Measurements from ENCODE around the gene RASGRF1. TPM values are rescaled to one million over a fixed set of nuclear protein-coding genes. Genes with fewer than 3 reads are reported as not detected.
A peak's percentile ranks its signal among the peaks of the same experiment; 100 is the strongest.

The RASGRF1 gene
- polyA plus RNA-seq, 4 donors: 0.07 to 0.92 (median 0.51) TPM

- DNase-seq (ENCODE audit: low read depth in 4 of 4, low spot score in 3 of 4): no peak
Observed at GRCh38 chr15:78992416-78993256, 97.9 kb downstream of the RASGRF1 start.

GRCh38 chr15:78991879-78992278, 98.7 kb downstream of the RASGRF1 start:
- DNase-seq (ENCODE audit: low read depth in 4 of 4, low spot score in 3 of 4): no peak

- no peak for DNase-seq (ENCODE audit: low read depth in 4 of 4, low spot score in 3 of 4)
Observed at GRCh38 chr15:78991476-78991875, 99.1 kb downstream of the RASGRF1 start.

GRCh38 chr15:78990278-78990677, 100.3 kb downstream of the RASGRF1 start:
- no peak for DNase-seq (ENCODE audit: low read depth in 4 of 4, low spot score in 3 of 4)

GRCh38 chr15:78989701-78990240, 100.8 kb downstream of the RASGRF1 start:
- no peak for DNase-seq (ENCODE audit: low read depth in 4 of 4, low spot score in 3 of 4)

- peak; percentile 52 to 63 (median 56) for DNase-seq (ENCODE audit: low read depth in 4 of 4, low spot score in 3 of 4)
Observed at GRCh38 chr15:78988361-78988911, 102.1 kb downstream of the RASGRF1 start.

- no peak for DNase-seq (ENCODE audit: low read depth in 4 of 4, low spot score in 3 of 4)
Observed at GRCh38 chr15:78987556-78988360, 102.8 kb downstream of the RASGRF1 start.

- no peak for DNase-seq (ENCODE audit: low read depth in 4 of 4, low spot score in 3 of 4)
Observed at GRCh38 chr15:78985859-78986475, 104.6 kb downstream of the RASGRF1 start.

- DNase-seq (ENCODE audit: low read depth in 4 of 4, low spot score in 3 of 4): no peak
Observed at GRCh38 chr15:78984041-78984440, 106.5 kb downstream of the RASGRF1 start.

GRCh38 chr15:78983146-78983918, 107.2 kb downstream of the RASGRF1 start:
- DNase-seq (ENCODE audit: low read depth in 4 of 4, low spot score in 3 of 4): no peak

GRCh38 chr15:78982736-78983135, 107.8 kb downstream of the RASGRF1 start:
- no peak for DNase-seq (ENCODE audit: low read depth in 4 of 4, low spot score in 3 of 4)

GRCh38 chr15:78981532-78982313, 108.9 kb downstream of the RASGRF1 start:
- no peak for DNase-seq (ENCODE audit: low read depth in 4 of 4, low spot score in 3 of 4)

- peak in 2 of 4 donors; percentile 14 to 39 for DNase-seq (ENCODE audit: low read depth in 4 of 4, low spot score in 3 of 4)
Observed at GRCh38 chr15:78979456-78980320, 110.9 kb downstream of the RASGRF1 start.

- no peak for DNase-seq (ENCODE audit: low read depth in 4 of 4, low spot score in 3 of 4)
Observed at GRCh38 chr15:78978601-78979179, 111.9 kb downstream of the RASGRF1 start.

- no peak for DNase-seq (ENCODE audit: low read depth in 4 of 4, low spot score in 3 of 4)
Observed at GRCh38 chr15:78977591-78978347, 112.8 kb downstream of the RASGRF1 start.

- DNase-seq (ENCODE audit: low read depth in 4 of 4, low spot score in 3 of 4): no peak
Observed at GRCh38 chr15:78977091-78977571, 113.4 kb downstream of the RASGRF1 start.

GRCh38 chr15:78976691-78977090, 113.9 kb downstream of the RASGRF1 start:
- DNase-seq (ENCODE audit: low read depth in 4 of 4, low spot score in 3 of 4): no peak

All from left renal pelvis (tissue), 4 donors.